ENCODE results near the gene TNS3. TPM values are rescaled to one million over a fixed set of nuclear protein-coding genes. Genes with fewer than 3 reads are reported as not detected.
A peak's percentile ranks its signal among the peaks of the same experiment; 100 is the strongest.

Gene TNS3
- total and polyA plus RNA-seq, 9 of the 15 experiments (the other 6 are each of a cell fraction or from before 2014, with no cell fraction given), result 0.20 TPM; not detected in 8

GRCh38 chr7:47252675-47253074 is 329.2 kb downstream of the TNS3 start:
- no TSS peak for BruUV-seq (replicated peaks)
- FAIRE-seq, result no peak
- no peak for DNase-seq (ENCODE audit: extremely low read depth in 1 of 4, low spot score in 3 of 4)
- POLR2A ChIA-PET, result no interaction called here
- peaks cover 7 to 10% of the 10 kb centered on the region in 2 experiments; a peak in 3 of 5 replicates for H3K4me1 ChIP-seq (replicated peaks in 1 of 2; ENCODE audit: control insufficient read depth in 2 of 2, insufficient read depth in 2 of 2, low read length in 2 of 2)
- in situ Hi-C loops (cut with MboI), result no loop called here
- no peaks in the 10 kb centered on the region for H3K79me2 ChIP-seq (ENCODE audit: control insufficient read depth, insufficient read depth, low read length)
- H4K20me1 ChIP-seq (replicated peaks; ENCODE audit: control insufficient read depth, insufficient read depth, low read length), result peaks cover 6% of the 10 kb centered on the region
- no peak overlapping the region for H3K4me3 ChIP-seq
- no peak overlapping the region for H3K9ac ChIP-seq (ENCODE audit: insufficient read depth in 1 of 2, low read depth in 2 of 2, low read length in 2 of 2)
- ATAC-seq, result no peak
- H3K27me3 ChIP-seq (ENCODE audit: control insufficient read depth in 2 of 2, insufficient read depth in 2 of 2, low read length in 2 of 2), result peaks cover 0 to 22% of the 10 kb centered on the region in 2 experiments; a peak in 3 of 5 replicates
- H3K9me1 ChIP-seq (ENCODE audit: control insufficient read depth, insufficient read depth, low read length), result peaks cover 3% of the 10 kb centered on the region
- H3K36me3 ChIP-seq (ENCODE audit: control insufficient read depth, insufficient read depth, low read length), result no peaks in the 10 kb centered on the region
- intact Hi-C loops (cut with micrococcal nuclease), result loop anchor here (5.0 kb wide), 1 partner anchor 150 kb away; no protein-coding TSS in a partner anchor
- no peak overlapping the region for H2AFZ ChIP-seq (ENCODE audit: low read depth, low read length)
- CTCF ChIA-PET (ENCODE audit: low intra/inter-chr PET ratio), result no interaction called here
- WGBS (ENCODE audit: insufficient coverage, low coverage, missing lambda C conversion rate), result 34% methylated on average over 5 of the region's 5 CpGs
- no peak for TF ChIP-seq KLF6 (CRISPR knock-in tag; IDR thresholded peaks at IDR 0.05; ENCODE audit: borderline replicate concordance)
- TF ChIP-seq ZNF431 (CRISPR knock-in tag; IDR thresholded peaks at IDR 0.05), result peak; percentile 66; the same call in 1 of the 2 replicates
- H3K4me2 ChIP-seq (ENCODE audit: insufficient read depth, low read length), result no peak overlapping the region
- H3K9me3 ChIP-seq (replicated peaks; ENCODE audit: control insufficient read depth, insufficient read depth, low read depth, low read length), result no peaks in the 10 kb centered on the region
- H3K27ac ChIP-seq (ENCODE audit: extremely low read depth, low read depth, low read length), result no peak overlapping the region

- BruUV-seq (replicated peaks), result no TSS peak
- peaks cover 3% of the 10 kb centered on the region for H3K9me1 ChIP-seq (ENCODE audit: control insufficient read depth, insufficient read depth, low read length)
- H3K27ac ChIP-seq (ENCODE audit: extremely low read depth, low read depth, low read length), result no peak overlapping the region
- peaks cover 7 to 8% of the 10 kb centered on the region in 2 experiments; a peak in 3 of 5 replicates for H3K4me1 ChIP-seq (replicated peaks in 1 of 2; ENCODE audit: control insufficient read depth in 2 of 2, insufficient read depth in 2 of 2, low read length in 2 of 2)
- intact Hi-C loops (cut with micrococcal nuclease), result no loop called here
- no peak overlapping the region for H3K4me3 ChIP-seq
- no peaks in the 10 kb centered on the region for H3K79me2 ChIP-seq (ENCODE audit: control insufficient read depth, insufficient read depth, low read length)
- POLR2A ChIA-PET, result no interaction called here
- 6% methylated on average over 2 of the region's 2 CpGs for WGBS (ENCODE audit: insufficient coverage, low coverage, missing lambda C conversion rate)
- no peak for ATAC-seq
- H3K4me2 ChIP-seq (ENCODE audit: insufficient read depth, low read length), result no peak overlapping the region
- no peak for FAIRE-seq
- no peaks in the 10 kb centered on the region for H3K9me3 ChIP-seq (replicated peaks; ENCODE audit: control insufficient read depth, insufficient read depth, low read depth, low read length)
- DNase-seq (ENCODE audit: extremely low read depth in 1 of 4, low spot score in 3 of 4), result no peak
- H3K36me3 ChIP-seq (ENCODE audit: control insufficient read depth, insufficient read depth, low read length), result no peaks in the 10 kb centered on the region
- in situ Hi-C loops (cut with MboI), result no loop called here
- TF ChIP-seq LCOR (CRISPR knock-in tag; IDR thresholded peaks at IDR 0.05) (no peak), CEBPG (CRISPR knock-in tag; IDR thresholded peaks at IDR 0.05) (no peak), CEBPG (tag; conservative IDR thresholded peaks at IDR 0.05 in 1 of 2, IDR thresholded peaks at IDR 0.05 in 1 of 2) (peak in 1 of 2 experiments; percentile 39; a peak in 1 of 4 replicates)
- H3K9ac ChIP-seq (ENCODE audit: insufficient read depth in 1 of 2, low read depth in 2 of 2, low read length in 2 of 2), result no peak overlapping the region
- H4K20me1 ChIP-seq (replicated peaks; ENCODE audit: control insufficient read depth, insufficient read depth, low read length), result no peaks in the 10 kb centered on the region
- CTCF ChIA-PET (ENCODE audit: low intra/inter-chr PET ratio), result no interaction called here
- H2AFZ ChIP-seq (ENCODE audit: low read depth, low read length), result no peak overlapping the region
- H3K27me3 ChIP-seq (ENCODE audit: control insufficient read depth in 2 of 2, insufficient read depth in 2 of 2, low read length in 2 of 2), result peaks cover 2 to 33% of the 10 kb centered on the region in 2 experiments; a peak in 3 of 5 replicates
Measured at GRCh38 chr7:47249361-47249760, 332.6 kb downstream of the TNS3 start.
